HG02610 (cell line): ENCODE data around the gene SLC35D3.
"Not testable (repeated sequence)": the region's sequence is repeated elsewhere in the genome, so short reads cannot be mapped to it uniquely, and the experiment has no call there.

Experiments
- ATAC-seq: cut with Tn5 transposase; IDR thresholded peaks from one replicate; pipeline ENCODE4 v1.9.1; 2021; ENCODE audit warnings: mild to moderate bottlenecking, moderate library complexity; ENCODE audit not compliant: unreplicated experiment

SLC35D3 gene

GRCh38 chr6:136922685-136923006 lies 545 bp downstream of the SLC35D3 start:
- ATAC-seq: no peak

GRCh38 chr6:136923116-136923953 lies 1.2 kb downstream of the SLC35D3 start:
- ATAC-seq: no peak

- no peak for ATAC-seq
Measured at GRCh38 chr6:136923954-136924673, 2.0 kb downstream of the SLC35D3 start.

GRCh38 chr6:136926383-136926782 lies 4.3 kb downstream of the SLC35D3 start:
- ATAC-seq: no peak

- ATAC-seq: no peak
Measured at GRCh38 chr6:136927292-136927691, 5.2 kb downstream of the SLC35D3 start.

- ATAC-seq: no peak
Measured at GRCh38 chr6:136930528-136930927, 8.4 kb downstream of the SLC35D3 start.

DNA sequence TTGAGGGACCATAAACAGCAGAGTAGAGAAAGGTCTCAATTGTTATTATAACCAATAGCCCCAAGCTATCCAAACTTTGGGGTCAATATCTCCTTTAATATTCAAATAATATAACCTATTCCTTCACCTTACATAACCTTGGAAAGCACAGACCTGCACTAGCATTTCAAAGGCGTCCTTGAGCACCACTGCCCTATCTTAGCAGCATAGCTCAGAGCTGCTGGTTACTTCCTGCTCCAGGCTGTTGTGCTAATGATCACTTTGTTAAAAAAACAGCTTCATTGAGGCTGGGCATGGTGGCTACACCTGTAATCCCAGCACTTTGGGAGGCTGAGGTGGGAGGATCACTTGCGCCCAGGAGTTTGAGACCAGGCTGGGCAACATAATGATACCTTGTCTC lies 10.5 kb downstream of the SLC35D3 start:
- ATAC-seq: no peak

DNA sequence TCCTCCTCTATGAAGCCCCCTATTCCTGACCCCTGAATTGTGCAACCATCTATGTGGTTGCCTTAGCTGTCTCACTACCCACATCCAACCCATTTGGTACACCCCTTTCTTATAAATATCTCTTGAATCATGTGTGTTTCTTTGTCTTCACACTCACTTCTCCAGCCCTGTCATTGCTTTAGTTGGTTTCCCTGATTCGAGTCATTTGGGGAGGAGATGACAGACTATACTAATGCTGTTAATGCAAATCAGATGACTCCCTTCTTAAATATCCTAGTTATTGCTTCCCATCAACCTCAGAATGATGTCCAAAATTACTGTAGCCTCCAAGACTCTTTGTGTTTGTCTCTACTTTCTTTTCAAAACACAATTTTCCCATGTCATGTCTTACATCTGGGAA lies 23.0 kb downstream of the SLC35D3 start:
- ATAC-seq: no peak

DNA sequence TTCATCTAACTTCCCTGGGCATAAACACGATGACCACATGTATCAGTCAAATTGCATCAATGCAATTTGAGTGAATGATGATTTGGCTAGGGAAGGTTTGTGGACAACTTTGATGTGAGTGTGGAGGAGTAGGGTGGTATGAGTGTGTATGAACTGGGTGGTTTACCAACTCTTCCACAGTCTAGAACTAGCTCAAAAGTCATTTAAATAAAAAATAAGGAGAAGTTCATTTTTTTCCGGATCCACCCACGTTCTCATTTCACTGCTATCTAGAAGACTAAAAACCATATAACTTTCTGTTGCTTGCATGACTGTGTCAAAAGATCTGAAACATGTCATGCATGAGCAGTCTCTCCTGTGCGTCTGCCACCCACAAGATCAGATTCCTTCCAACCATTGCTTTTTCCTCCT lies 23.6 kb downstream of the SLC35D3 start:
- ATAC-seq: no peak

DNA sequence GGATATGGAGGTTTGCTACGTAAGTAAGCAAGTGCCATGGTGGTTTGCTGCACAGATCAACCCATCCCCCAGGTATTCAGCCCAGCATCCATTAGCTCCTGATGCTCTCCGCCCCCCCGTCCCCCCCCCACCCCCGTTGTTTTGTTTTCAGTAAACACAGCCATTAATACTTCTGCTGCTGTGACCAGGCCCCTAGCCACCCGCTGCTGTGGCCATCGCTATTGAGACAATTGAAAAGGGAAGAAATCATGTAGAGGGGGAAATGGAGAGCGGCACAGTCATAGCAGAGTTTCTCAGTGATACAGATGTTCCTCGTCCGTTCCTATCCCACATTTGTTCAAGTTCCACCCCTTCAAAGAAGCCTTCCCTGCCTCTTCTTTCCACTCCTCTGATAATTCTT lies 24.9 kb downstream of the SLC35D3 start:
- no peak for ATAC-seq

DNA sequence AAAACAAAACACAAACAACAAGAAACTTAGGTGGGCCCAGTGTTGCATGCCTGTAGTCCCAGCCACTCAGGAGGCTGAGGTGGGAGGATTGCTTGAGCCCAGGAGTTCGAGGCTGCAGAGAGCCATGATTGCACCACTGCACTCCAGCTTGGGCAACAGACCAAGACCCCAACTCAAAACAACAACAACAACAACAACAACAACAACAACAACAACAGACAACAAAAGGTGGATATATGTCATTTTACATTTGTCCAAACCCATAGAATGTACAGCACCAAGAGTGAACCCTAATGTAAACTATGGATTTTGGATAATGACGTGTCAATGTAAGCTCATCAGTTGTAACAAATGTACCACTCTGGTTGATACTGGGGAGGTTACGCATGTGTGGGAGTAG lies 27.9 kb downstream of the SLC35D3 start:
- ATAC-seq: not testable (repeated sequence)

DNA sequence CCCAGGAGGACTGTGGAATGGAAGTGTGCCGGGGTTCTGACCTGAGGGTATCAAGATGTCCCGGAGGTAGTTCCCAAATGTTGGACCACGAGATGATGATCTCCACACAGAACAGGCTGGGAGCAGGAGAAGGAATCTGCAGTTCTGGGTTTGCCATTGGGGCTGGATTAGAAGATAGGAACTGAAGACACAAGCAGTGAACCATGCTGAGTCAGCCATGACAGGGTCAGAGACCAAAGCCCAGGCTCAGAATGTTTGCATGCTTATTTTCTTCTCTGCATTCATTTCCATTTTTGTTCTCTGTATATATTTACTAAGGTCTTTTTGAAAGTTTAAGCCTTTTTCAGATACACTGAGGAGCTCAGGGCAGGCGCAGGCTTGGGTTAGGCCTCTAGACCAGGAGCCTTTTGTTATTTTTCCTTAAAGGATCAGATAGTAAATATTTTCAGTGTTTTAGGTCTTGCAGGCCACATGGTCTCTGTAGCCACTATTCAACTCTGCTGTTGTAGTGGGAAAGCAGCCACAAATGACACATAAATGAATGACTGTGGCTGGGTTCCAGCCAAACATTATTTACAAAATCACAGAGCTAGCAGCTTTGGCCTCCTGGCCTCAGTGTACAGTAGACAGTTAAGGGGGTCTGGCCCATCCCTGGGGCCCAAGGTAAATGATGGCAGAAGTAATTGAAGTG lies 28.5 kb downstream of the SLC35D3 start:
- no peak for ATAC-seq

DNA sequence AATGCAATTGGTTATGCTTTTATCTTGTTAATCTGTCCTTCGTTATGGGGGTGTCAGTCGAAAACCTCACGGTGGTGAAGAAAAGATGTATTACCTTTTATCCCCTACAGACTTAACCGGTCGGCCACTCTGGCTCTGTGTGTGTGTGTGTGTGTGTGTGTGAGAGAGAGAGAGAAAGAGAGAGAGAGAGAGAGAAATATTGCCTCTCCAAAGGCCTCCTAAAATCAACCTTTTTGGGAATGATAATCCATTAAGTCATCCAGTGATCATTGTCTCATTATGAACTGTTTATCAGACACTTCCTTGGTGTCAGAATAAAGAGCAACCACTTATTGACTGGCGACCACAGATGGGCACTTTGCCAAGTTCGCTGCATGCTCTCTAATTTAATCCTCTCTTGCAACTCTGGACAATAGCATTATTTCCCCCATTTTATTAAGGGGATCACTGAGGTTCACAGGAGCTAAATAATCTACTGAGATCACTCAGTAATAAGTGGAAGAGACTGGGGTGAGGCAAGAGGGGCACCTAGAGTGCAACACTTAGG lies 30.7 kb downstream of the SLC35D3 start:
- no peak for ATAC-seq

DNA sequence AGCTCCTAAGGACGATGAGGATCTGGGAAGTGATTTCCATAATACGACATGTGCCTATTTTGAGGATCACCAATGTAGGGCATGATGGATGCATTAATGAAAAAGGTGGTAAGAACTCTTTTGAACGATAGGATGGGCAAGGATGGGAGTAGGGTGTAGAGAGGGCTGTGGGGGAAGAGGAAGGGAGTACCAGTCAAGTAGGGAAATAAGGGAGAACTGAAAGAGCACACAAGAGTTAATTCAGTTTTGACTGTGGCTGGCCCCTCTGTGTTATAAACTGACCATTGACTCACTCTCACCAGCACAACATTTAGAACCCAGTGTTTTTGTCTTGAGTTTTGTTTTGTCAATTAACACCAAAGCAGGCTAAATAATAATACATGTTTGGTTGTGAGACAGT lies 33.0 kb downstream of the SLC35D3 start:
- no peak for ATAC-seq

DNA sequence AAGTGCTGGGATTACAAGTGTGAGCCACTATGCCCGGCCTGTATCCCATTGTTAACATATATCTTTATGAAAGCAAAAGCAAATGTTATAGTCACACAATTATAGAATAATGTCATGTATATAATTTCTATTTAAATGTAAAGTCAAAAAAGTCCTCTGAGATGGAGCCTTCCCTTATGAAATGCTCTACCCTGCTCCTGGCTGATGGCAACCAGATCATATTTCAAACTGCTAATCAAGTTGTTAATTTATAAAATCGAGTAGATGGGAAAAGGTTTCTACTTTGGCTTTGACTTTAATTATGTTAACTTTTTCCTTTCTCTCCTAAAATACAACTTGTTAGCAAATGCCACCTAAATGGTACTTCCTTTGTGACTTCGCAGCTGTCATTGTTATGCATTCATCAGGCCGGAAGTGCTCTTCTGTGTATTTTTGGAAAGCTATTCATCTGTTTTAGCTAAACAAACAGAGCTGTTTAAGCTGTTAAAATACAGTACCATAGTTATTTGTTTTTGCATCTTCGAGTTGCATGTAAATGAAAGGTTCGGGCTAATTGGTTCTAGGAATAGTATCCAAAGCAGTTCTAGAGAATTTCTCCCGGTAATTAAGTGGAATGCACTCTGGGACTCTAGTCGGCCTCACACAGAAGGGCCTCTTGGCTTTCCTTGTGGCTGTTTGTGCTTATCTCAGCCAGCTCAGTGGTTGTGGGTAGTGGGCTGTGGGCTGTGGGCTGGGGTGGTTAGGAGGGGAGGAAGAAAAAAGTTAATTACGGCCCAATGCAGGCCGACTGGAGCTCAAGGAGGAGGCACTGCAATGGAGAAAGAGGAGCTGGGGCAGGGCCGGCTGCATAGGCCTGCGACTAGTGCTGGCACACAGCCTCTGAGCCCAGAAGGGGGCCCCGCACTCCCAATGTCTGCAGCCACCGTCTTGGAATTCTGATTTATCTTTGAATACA lies 34.8 kb downstream of the SLC35D3 start:
- ATAC-seq: no peak

- ATAC-seq: no peak
Measured at GRCh38 chr6:136958168-136958567, 36.1 kb downstream of the SLC35D3 start.

GRCh38 chr6:136959471-136959891 lies 37.4 kb downstream of the SLC35D3 start:
- no peak for ATAC-seq

DNA sequence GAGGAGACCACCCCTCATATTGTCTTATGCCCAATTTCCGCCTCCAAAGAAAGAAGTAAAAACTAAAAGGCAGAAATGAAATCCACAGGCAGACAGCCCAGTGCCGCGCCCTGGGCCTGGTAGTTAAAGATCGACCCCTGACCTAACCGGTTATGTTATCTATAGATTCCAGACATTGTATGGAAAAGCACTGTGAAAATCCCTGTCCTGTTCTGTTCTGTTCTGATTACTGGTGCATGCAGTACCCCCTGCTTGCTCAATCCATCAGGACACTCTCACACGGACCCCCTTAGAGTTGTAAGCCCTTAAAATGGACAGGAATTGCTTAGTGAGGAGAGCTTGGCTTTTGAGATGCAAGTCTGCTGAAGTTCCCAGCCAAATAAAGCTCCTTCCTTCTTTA lies 37.8 kb downstream of the SLC35D3 start:
- ATAC-seq: not testable (repeated sequence)

DNA sequence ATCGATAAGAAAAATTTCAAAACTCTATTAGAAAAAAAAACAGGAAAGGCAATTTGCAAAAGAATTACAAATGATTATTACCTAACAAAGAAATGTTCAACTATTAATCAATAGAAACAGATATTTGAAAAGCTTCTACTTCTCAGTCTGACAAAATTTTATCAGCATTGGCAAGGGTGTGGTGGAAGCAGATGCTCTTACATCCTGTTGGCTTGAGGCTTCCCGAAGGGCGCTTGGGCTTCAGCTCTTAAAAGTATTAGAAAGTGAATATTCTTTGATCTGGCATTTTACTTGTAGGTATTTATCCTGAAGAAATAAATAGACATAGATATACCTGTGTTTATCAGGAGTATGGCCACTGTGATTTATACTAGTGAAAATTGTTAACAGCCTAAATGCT lies 38.7 kb downstream of the SLC35D3 start:
- ATAC-seq: no peak

DNA sequence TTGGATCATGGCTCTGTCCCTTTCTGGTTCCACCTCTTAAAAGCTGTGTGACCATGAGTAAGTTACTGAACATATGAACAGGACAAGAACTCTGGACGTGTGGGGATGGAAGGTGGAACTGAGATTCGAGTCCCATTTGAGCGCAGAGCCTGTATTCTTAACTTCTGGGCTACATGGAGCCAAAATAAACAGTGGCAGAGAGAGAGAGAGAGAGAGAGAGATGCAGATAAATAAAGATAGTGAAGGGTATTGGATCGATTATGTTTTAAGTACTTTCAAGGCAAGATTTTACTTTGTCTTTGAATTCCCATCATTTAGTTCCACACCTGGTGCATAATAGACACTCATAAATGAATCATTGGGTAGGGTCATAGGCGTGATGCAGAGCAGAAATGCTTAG lies 39.7 kb downstream of the SLC35D3 start:
- ATAC-seq: no peak
